ENCODE measurements around the gene PCSK6.
"Not testable (repeated sequence)": the region's sequence is repeated elsewhere in the genome, so short reads cannot be mapped to it uniquely, and the experiment has no call there.

PCSK6 gene

GRCh38 chr15:101394654-101395053 is 94.9 kb downstream of the PCSK6 start:
- DNase-seq, result no peak

- DNase-seq, result no peak
Observed at GRCh38 chr15:101394056-101394630, 95.4 kb downstream of the PCSK6 start.

GRCh38 chr15:101393172-101393571 is 96.3 kb downstream of the PCSK6 start:
- no peak for DNase-seq

GRCh38 chr15:101391981-101392640 is 97.4 kb downstream of the PCSK6 start:
- no peak for DNase-seq

GRCh38 chr15:101391431-101391830 is 98.1 kb downstream of the PCSK6 start:
- no peak for DNase-seq

- no peak for DNase-seq
Observed at GRCh38 chr15:101390462-101390861, 99.0 kb downstream of the PCSK6 start.

GRCh38 chr15:101390060-101390459 is 99.4 kb downstream of the PCSK6 start:
- no peak for DNase-seq

GRCh38 chr15:101389362-101389761 is 100.1 kb downstream of the PCSK6 start:
- no peak for DNase-seq

- DNase-seq, result no peak
Observed at GRCh38 chr15:101388046-101388445, 101.5 kb downstream of the PCSK6 start.

GRCh38 chr15:101387574-101387973 is 101.9 kb downstream of the PCSK6 start:
- no peak for DNase-seq

GRCh38 chr15:101386967-101387366 is 102.5 kb downstream of the PCSK6 start:
- no peak for DNase-seq

- DNase-seq, result no peak
Observed at GRCh38 chr15:101386006-101386405, 103.5 kb downstream of the PCSK6 start.

GRCh38 chr15:101384276-101384675 is 105.2 kb downstream of the PCSK6 start:
- DNase-seq, result no peak

- DNase-seq, result no peak
Observed at GRCh38 chr15:101382544-101382943, 107.0 kb downstream of the PCSK6 start.

GRCh38 chr15:101381671-101382212 is 107.8 kb downstream of the PCSK6 start:
- no peak for DNase-seq

- no peak for DNase-seq
Observed at GRCh38 chr15:101380146-101380545, 109.4 kb downstream of the PCSK6 start.

GRCh38 chr15:101379647-101380046 is 109.9 kb downstream of the PCSK6 start:
- DNase-seq, result no peak

GRCh38 chr15:101378879-101379278 is 110.6 kb downstream of the PCSK6 start:
- no peak for DNase-seq

GRCh38 chr15:101378171-101378755 is 111.2 kb downstream of the PCSK6 start:
- DNase-seq, result no peak

GRCh38 chr15:101376615-101377395 is 112.7 kb downstream of the PCSK6 start:
- DNase-seq, result no peak

- DNase-seq, result not testable (repeated sequence)
Observed at GRCh38 chr15:101375006-101375405, 114.5 kb downstream of the PCSK6 start.

GRCh38 chr15:101374326-101374725 is 115.2 kb downstream of the PCSK6 start:
- no peak for DNase-seq

- no peak for DNase-seq
Observed at GRCh38 chr15:101373577-101373976, 115.9 kb downstream of the PCSK6 start.

All from KG1 (cell line).